ENCODE results near the gene ERC1.

- TF ChIP-seq EZH2 (IDR thresholded peaks at IDR 0.05) (no peak), POLR2AphosphoS5 (IDR thresholded peaks at IDR 0.05; ENCODE audit: borderline replicate concordance, low read depth, low read length) (no peak), FOXP2 (optimal IDR thresholded peaks at IDR 0.05; ENCODE audit: control extremely low read depth, extremely low read length, insufficient read depth) (no peak)
Observed at GRCh38 chr12:1216560-1216959, 225.5 kb downstream of the ERC1 start.
